ENCODE data around the gene SLC22A7. TPM values are rescaled to one million over a fixed set of nuclear protein-coding genes. Genes with fewer than 3 reads are reported as not detected.

The SLC22A7 gene
- total RNA-seq, 6 donors from 2014 or later = not detected

DNA sequence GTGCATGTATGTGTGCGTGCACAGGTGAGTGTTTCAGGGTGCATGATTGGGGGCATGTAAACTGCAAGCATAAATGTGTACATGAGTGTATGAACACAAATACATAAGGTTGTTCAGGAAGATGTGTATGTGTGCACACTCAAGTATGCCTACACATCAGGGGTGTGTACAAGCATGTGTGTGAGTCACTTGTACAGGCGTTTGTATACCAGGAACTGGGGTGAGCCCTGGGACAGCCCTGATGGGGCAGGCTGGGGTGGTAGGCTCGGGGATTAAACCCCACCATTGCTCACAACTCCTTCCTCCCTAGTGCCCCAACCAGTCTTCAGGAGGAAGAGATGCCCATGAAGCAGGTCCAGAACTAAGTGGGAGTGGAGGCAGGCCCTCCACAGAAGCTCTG is 6.3 kb downstream of the SLC22A7 start:
- ATAC-seq (ENCODE audit: low FRiP score in 2 of 2) = no peak

DNA sequence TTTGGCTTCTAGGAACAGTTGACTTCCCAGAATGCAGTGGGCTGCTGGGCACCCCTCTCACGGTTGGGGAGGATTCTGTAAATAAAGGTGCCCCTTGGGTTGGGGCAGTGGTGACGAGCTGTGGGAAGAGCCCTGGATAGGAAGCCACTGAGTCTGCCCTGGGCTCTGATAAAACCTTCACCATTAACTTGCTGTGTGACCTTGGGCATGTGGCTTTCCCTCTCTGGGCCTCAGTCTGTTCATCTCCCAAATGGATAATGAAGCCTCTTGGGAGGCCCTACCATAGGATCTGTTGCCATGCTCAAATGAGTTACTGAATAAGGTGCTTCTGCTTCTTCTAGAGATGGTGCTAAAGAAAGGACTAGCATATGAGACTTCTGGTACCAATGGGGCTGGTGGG is 6.8 kb downstream of the SLC22A7 start:
- Histone ChIP-seq H3K4me1 (peaks cover 8 to 14% (median 12%) of the 10 kb centered on the region in 4 donors), H3K27me3 (no peaks in the 10 kb centered on the region)
- ATAC-seq (ENCODE audit: low FRiP score in 2 of 2) = no peak

More for the DNA sequence above, 6.3 kb downstream of the SLC22A7 start:
- H3K9me3 ChIP-seq = no peaks in the 10 kb centered on the region
- no peak overlapping the region for H3K4me3 ChIP-seq
- TF ChIP-seq, protein P1, sequence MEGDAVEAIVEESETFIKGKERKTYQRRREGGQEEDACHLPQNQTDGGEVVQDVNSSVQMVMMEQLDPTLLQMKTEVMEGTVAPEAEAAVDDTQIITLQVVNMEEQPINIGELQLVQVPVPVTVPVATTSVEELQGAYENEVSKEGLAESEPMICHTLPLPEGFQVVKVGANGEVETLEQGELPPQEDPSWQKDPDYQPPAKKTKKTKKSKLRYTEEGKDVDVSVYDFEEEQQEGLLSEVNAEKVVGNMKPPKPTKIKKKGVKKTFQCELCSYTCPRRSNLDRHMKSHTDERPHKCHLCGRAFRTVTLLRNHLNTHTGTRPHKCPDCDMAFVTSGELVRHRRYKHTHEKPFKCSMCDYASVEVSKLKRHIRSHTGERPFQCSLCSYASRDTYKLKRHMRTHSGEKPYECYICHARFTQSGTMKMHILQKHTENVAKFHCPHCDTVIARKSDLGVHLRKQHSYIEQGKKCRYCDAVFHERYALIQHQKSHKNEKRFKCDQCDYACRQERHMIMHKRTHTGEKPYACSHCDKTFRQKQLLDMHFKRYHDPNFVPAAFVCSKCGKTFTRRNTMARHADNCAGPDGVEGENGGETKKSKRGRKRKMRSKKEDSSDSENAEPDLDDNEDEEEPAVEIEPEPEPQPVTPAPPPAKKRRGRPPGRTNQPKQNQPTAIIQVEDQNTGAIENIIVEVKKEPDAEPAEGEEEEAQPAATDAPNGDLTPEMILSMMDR (IDR thresholded peaks at IDR 0.05) = no peak
- TF ChIP-seq POLR2AphosphoS5 (IDR thresholded peaks at IDR 0.05) = no peak
- TF ChIP-seq EP300 (IDR thresholded peaks at IDR 0.05) = no peak
- TF ChIP-seq POLR2A (IDR thresholded peaks at IDR 0.05) = no peak
- H3K36me3 ChIP-seq = no peaks in the 10 kb centered on the region
- no peak for DNase-seq
- H3K4me1 ChIP-seq = peaks cover 8 to 14% (median 12%) of the 10 kb centered on the region in 4 donors
- no peak overlapping the region for H3K27ac ChIP-seq
- WGBS, 2 donors = 77 to 81% methylated on average over 3 of the region's 3 CpGs
- H3K27me3 ChIP-seq = no peaks in the 10 kb centered on the region

DNA sequence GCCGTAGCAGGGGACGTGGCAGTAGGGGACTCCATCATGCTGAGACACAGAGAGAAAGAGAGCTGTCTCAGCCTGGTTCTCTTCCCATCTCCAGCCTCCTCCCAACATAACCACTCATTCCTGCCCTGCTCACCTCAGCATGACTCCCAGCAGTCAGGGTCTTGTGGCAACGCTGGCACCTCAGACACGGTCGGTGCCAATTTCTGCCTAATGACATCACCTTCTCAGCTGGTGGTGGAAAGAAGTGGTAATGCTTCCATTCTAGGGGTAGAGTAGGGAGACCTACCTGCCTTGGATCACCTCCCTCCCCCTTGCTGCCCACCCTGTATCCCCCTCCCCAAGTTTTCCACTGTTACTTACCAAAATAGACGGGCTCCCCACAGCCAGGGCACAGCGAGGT is 8.0 kb downstream of the SLC22A7 start:
- Histone ChIP-seq H3K27ac (no peak overlapping the region), H3K4me3 (no peak overlapping the region), H3K27me3 (no peaks in the 10 kb centered on the region), H3K4me1 (peaks cover 8 to 14% (median 12%) of the 10 kb centered on the region in 4 donors), H3K9me3 (no peaks in the 10 kb centered on the region), H3K36me3 (no peaks in the 10 kb centered on the region)
- 85 to 91% methylated on average over 6 to 7 of the region's 7 CpGs for WGBS, 2 donors
- ATAC-seq (ENCODE audit: low FRiP score in 2 of 2) = no peak
- TF ChIP-seq, protein P1 (IDR thresholded peaks at IDR 0.05) = no peak
- TF ChIP-seq POLR2A (IDR thresholded peaks at IDR 0.05) (no peak), POLR2AphosphoS5 (IDR thresholded peaks at IDR 0.05) (no peak), EP300 (IDR thresholded peaks at IDR 0.05) (no peak)
- no peak for DNase-seq

More for the DNA sequence above, 6.8 kb downstream of the SLC22A7 start:
- no peak for TF ChIP-seq POLR2A (IDR thresholded peaks at IDR 0.05)
- no peak for TF ChIP-seq POLR2AphosphoS5 (IDR thresholded peaks at IDR 0.05)
- TF ChIP-seq EP300 (IDR thresholded peaks at IDR 0.05) = no peak
- TF ChIP-seq, protein P1 (IDR thresholded peaks at IDR 0.05) = no peak
- no peak for DNase-seq
- H3K27ac ChIP-seq = no peak overlapping the region
- H3K9me3 ChIP-seq = no peaks in the 10 kb centered on the region
- no peaks in the 10 kb centered on the region for H3K36me3 ChIP-seq
- WGBS, 2 donors = 75 to 100% methylated on average over 1 to 2 of the region's 2 CpGs
- no peak overlapping the region for H3K4me3 ChIP-seq

DNA sequence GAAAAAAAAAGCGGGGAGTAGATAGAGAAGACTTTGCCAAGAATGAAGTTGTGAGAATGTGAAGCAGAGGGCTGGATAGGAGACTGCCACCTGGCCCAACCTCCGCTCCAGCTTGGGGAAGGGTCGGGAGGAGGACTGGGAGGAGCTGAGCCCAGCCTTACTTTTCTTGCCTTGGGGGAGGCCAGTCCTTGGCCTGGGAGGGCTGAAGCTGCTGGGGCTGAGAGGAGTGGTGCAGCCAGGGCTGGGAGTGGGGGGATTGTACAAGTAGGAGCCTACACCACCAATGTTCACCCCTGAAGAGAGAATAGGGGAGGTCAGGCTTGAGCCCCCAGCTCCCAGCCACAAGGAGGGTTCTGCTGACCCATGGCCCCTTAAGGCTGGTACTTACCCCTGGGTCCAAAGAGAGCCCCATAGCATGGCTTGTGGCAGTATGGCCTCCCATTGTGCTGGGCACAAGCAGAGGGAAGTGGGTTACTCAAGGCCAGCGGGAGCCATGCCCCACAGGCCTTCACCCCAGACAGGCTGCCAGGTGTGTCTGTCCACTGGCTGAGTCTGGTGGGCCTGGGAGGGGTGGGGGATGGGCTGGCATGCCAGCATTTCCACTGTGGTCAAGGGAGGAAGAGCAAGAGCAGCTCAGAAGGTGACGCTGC is 9.5 kb downstream of the SLC22A7 start:
- 84 to 89% methylated on average over 4 to 5 of the region's 5 CpGs for WGBS, 2 donors
- H3K4me1 ChIP-seq = peaks cover 8 to 16% (median 12%) of the 10 kb centered on the region in 4 donors
- DNase-seq = no peak
- no peaks in the 10 kb centered on the region for H3K9me3 ChIP-seq
- TF ChIP-seq, protein P1 (IDR thresholded peaks at IDR 0.05) = no peak
- TF ChIP-seq POLR2AphosphoS5 (IDR thresholded peaks at IDR 0.05) (no peak), EP300 (IDR thresholded peaks at IDR 0.05) (no peak), POLR2A (IDR thresholded peaks at IDR 0.05) (no peak)
- ATAC-seq (ENCODE audit: low FRiP score in 2 of 2) = no peak
- no peak overlapping the region for H3K27ac ChIP-seq
- H3K36me3 ChIP-seq = no peaks in the 10 kb centered on the region
- H3K4me3 ChIP-seq = no peak overlapping the region
- H3K27me3 ChIP-seq = no peaks in the 10 kb centered on the region
